NCI-H774 (cell line): ENCODE data around the gene CASK.
"Not testable (repeated sequence)": the region's sequence is repeated elsewhere in the genome, so short reads cannot be mapped to it uniquely, and the experiment has no call there.

Experiments used
- DNase-seq: peaks from one replicate; lab custom pipeline; 2025; lab: John Stamatoyannopoulos, UW

The CASK gene

GRCh38 chrX:41621222-41621723 is 302.1 kb downstream of the CASK start:
- no peak for DNase-seq

- DNase-seq: no peak
Measured at GRCh38 chrX:41619221-41619620, 304.1 kb downstream of the CASK start.

- no peak for DNase-seq
Measured at GRCh38 chrX:41616935-41617334, 306.4 kb downstream of the CASK start.

DNA sequence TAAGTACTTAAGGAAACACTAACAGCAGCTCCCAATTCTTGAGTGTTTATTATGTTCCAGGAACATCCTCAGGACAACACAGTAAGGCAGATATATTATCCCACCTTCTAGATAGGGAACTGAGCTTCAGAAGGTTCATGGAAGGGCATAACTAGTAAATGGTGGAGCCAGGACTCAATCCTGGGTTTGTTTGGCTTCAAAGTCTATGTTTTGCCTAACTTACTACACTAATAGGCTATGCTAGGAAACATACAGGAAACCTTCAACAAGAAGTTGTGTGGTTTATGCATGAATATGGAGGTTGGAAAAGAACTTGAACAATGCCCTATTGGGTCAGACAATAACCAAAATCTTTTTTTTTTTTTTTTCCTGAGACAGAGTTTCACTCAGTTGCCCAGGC is 307.1 kb downstream of the CASK start:
- DNase-seq: no peak

DNA sequence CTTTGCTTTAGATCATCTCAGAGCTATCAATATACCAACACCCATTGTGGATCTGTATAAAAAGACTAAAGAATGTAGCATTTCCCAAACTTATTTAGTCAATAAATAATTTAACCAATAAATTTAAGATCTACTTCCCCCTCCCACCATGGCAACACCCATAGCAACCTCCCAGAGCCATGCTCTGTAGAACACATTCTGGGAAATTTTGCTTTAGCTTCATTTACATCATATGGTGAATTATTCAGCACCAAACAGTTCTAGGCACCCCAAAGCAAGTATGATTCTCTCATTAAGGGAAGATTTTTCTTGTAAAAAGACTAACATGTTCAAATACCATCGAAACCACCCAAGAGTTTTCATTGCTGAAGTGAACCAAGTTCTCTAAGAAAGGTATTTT is 315.1 kb downstream of the CASK start:
- DNase-seq: no peak

- no peak for DNase-seq
Measured at GRCh38 chrX:41607264-41607832, 316.0 kb downstream of the CASK start.

DNA sequence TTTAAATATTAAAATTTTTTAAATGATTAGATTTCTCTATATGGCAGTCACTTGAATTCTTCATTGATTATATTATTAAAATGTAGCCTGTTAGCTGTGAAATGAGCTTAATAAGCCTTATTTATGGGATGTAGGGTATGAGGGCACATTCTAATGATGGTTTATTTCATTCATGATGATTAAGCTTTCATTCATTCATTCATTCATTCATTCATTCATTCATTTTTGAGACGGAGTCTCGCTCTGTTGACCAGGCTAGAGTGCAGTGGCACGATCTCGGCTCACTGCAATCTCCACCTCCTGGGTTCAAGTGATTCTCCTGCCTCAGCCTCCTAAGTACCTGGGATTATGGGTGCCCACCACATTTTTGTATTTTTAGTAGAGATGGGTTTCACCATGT is 317.3 kb downstream of the CASK start:
- DNase-seq: not testable (repeated sequence)

DNA sequence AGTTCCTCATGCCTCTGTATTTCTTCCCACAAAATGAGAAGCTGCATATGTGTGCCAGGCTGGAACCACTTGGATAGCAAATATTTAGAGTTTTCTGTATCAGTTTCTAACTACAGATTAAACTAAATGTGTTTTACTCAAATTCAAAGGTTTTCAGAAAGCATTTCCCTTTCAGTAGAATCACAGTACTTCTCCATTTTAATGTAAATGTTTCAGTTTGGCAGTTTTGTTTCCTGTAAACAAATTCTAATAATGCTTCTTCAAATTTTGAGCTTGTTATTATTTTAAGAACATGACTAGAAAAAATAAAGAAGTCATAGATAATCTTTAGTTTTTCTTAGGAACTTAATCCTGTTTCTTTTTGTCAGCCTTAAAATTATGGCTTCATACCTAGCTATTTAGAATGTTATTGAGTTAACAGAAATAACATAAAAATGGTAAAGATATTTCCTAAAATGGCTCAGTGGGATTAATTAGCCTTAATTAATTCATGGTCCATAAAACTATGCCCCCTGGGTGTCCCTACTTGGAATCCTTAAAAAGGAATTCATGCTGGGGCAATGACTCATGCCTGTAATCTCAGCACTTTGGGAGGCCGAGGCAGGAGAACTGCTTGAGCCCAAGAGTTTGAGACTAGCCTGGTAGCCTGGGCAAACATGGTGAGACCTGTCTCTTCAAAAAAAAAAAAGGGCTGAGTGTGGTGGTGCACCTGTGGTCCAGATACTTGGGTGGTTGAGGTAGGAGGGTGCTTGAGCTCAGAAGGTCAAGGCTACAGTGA is 318.4 kb downstream of the CASK start:
- no peak for DNase-seq

GRCh38 chrX:41604177-41604576 is 319.2 kb downstream of the CASK start:
- no peak for DNase-seq

DNA sequence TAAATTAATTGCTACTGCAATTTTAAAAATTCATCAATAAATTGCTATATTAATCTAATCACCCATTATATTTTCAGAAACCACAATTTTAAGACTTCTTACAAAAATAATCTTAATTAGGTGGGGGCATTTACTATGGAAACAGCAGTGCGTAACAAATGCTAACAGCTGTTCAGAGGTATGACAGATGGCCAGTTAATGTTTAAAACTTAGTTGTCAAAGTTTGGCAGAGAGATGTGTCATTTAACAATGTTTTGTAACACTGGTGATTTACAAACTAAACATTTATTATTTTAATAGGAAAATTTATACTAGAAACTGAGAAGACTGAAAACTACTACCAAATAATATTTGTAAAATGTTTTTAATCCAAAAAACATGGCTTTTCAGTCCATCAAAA is 319.8 kb downstream of the CASK start:
- no peak for DNase-seq

DNA sequence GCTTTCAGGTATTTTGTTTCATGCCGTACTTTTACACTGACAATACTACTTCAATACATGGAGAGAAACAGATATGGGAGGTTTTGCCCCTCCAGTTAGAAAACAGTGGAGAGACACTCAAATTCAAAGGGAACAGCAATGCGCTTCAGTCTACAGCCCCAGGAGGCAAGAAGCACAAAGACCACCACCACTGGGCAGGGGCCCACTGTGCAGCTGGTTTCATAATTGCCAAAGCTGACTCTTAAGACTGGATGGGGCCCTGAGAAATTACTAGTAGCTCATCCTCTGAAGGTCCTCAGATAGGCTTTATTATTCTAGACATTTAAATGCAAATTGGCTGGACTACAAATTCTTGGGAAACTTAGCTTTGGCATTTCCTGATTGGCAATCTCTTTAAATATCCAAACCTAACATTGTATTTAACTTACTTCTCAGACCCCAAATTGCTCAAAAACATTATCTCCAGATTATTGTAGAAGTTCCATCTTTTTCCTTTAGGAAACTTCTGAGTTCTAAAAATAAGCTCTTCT is 320.5 kb downstream of the CASK start:
- no peak for DNase-seq

GRCh38 chrX:41600291-41600690 is 323.1 kb downstream of the CASK start:
- no peak for DNase-seq

- DNase-seq: no peak
Measured at GRCh38 chrX:41599507-41599906, 323.8 kb downstream of the CASK start.

DNA sequence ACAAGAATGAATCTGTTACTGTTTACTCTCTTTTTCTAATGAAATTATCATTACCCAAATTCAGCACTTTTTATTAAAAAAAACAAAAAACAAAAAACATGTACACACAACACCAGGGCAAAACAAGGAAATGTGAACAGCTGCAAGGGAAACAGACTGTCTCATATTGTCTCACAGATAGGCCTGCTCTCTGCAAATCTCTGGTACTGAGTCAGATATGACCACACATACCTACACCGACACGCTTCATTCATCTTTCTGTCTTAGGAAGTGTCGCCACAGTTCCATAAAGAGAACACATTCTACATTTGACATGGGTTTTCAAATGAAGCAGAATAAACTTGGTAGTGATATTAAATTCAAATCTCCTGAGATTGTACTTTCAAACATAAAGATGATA is 326.8 kb downstream of the CASK start:
- DNase-seq: no peak

DNA sequence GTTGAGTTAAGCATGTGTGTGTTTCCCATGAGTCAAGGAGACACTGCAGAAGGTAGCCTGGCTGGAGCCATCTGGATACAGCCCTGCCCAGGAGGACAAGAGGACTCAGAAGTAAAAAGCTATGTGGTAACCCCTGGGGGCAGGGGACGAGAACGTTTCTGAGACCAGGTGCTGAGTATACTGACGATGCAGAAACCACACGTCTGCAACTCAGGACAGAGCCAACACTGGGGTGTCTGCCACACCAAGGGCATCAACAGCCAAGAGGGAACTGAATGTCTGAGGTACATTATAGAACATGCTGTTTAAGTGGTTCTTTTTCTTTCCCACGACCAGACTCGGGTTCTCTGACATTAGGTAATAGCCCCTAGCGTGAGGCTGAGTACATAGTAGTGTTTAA is 328.7 kb downstream of the CASK start:
- no peak for DNase-seq

DNA sequence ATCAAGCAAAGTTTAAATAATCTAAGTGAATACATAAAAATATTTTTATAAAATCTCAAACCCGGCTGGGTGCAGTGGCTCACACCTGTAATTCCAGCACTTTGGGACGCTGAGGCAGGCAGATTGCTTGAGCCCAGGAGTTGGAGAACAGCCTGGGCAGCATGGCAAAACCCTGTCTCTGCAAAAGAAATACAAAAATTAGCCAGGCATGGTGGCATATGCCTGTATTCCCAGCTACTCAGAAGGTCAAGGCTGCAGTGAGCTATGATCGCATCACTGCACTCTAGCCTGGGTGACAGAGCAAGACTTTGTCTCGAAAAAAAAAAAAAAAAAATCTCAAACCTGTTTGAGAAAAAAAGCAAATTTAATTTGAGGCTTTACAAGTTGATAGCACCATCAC is 331.4 kb downstream of the CASK start:
- DNase-seq: no peak

DNA sequence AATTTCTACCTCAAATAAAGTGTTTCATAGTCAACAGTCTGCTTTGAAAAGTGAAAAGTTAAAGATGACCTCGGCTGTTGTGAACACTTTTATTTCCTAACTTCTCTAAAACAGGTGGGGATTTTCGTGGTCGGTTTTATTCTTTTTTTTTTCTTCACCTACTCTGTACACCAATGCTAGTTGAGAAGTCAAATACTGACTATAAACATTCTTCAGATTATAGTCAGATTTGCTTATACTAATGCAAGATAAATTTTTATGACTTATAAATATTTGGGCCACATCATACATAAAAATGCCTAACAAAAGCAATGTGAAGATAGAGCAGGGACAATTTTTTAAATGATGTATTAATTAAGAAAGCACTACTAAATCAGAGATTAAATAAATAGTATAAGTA is 332.7 kb downstream of the CASK start:
- DNase-seq: no peak

DNA sequence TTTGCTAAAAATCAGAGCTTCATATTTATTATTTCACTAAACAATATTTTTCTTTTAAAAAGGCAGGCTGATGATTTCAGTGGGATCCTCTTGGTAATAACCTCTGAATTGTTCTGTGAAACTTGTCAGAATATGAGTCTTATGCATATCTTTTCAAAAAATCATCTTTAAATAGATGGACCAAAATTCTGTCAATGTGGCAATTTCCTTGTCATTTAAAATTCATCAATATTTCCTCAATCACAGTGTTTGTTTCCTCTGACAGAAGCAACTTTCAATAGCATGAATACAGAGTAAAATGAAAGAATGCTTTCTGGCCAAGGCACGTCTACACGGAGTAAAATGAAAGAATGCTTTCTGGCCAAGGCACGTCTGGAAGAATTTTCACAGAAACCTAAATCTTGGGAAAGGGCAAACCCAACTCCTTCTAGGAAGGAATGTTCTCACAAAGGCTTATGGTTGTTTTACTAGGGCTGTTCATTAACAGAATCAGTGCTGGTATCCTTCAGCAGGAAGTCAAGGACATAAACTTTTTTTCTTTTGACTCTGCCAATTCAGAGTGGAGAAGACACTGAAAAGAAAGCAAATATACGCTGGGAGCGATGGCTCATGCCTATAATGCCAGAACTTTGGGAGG is 333.6 kb downstream of the CASK start:
- DNase-seq: no peak

DNA sequence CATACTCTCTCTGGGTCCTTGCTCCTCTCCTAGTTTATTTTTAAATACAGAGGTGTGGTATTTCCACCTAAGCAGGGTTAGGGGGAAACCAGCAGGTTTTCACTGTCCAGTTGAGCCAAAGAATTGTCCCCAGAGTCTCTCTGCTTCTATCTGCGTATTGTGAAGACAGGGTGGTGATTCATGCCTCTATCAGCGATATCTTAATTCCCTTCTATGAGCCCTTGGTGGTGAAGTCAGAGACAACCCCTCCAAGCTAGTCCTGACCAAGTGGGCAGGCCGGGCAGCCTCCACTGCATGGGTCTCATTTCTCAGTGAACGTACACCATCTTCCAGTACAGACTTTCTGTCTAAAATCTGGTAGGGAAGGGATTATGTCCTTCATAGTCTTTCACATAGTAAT is 335.1 kb downstream of the CASK start:
- no peak for DNase-seq

DNA sequence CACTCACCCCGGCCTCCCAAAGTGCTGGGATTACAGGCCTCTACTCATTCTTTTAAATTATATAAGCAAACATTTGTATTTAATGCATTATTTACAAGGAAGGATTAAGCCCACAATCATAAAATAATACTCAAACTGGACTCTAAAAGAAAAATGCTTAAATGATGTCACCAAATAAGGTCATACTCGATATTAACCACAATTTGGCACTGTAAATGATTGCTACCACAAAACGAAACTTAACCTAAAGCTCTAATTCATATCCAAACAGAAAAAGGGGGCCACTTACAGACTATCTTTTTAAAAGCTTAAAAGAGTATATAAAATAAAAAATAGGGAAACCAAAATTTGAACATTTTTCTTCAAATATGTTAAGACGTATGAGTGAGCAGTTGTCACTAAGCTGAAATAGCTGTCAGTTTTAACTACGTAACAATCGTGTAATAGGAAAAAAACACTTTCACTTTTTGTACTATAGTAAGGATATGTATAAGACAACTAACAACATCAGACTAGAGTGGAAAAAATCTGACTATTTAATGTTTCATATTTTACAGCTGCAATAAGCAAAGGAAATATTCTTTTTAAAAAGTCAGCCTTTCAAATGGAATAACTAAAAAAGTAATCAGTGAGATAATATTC is 342.8 kb downstream of the CASK start:
- DNase-seq: no peak

- no peak for DNase-seq
Measured at GRCh38 chrX:41563876-41564275, 359.5 kb downstream of the CASK start.

GRCh38 chrX:41561045-41561444 is 362.3 kb downstream of the CASK start:
- DNase-seq: no peak
